Right cardiac atrium (tissue), 5 donors: ENCODE measurements around the gene PPP1R9A. TPM values are rescaled to one million over a fixed set of nuclear protein-coding genes. Genes with fewer than 3 reads are reported as not detected.

Experiments
- ATAC-seq, 2 donors: fragments of 200-7000 bp; cut with Tn5 transposase; one replicate each; pipeline versions ENCODE4 v1.8.0 to v1.9.1; 2020; ENCODE audit warnings: moderate library complexity in 2 of 2, mild to moderate bottlenecking in 1 of 2
- DNase-seq, 3 donors: peaks; one replicate each; pipeline ENCODE4 v3.0.0-alpha.2; 2020
- H3K27ac ChIP-seq: one replicate; pipeline ENCODE4 v1.5.1; 2013; ENCODE audit warnings: mild to moderate bottlenecking, low read length, control low read depth, moderate library complexity
- H3K27me3 ChIP-seq: one replicate; pipeline ENCODE4 v1.6.1; 2013; ENCODE audit not compliant: control insufficient read depth, insufficient read depth
- H3K4me1 ChIP-seq: one replicate; pipeline ENCODE4 v1.6.1; 2013; ENCODE audit warnings: low read length; ENCODE audit not compliant: control insufficient read depth, insufficient read depth
- H3K4me3 ChIP-seq: one replicate; pipeline ENCODE4 v1.5.1; 2013; ENCODE audit warnings: low read length, control low read depth
- H3K9me3 ChIP-seq: one replicate; pipeline ENCODE4 v1.6.1; 2013; ENCODE audit warnings: low read length; ENCODE audit not compliant: control insufficient read depth
- WGBS: extraction: QIAGEN DNeasy Blood & Tissue Kit; methylation state at CpG from one replicate; pipeline ENCODE4 v1.1.7; 2013; 5-methylcytosine and 5-hydroxymethylcytosine counted together
- intact Hi-C, 4 donors: fragments of 100-400 bp; cut with DNase I; formaldehyde crosslinking; loops; one replicate each; pipeline versions ENCODE4 v1.11.0 to v1.14.0; 2022 to 2023
- polyA plus RNA-seq: library from polyadenylated mRNA; stranded (reverse); fragments of 200-250 nt; gene quantifications from one replicate; pipeline ENCODE4 v1.2.3, GENCODE V29; 2013
- total RNA-seq, 4 donors: library from RNA; stranded (reverse); fragmentation: NEBNext Ultra II Directional; extraction: Animal tissue kit (Norgen Biotek cat#: 25700); gene quantifications; one replicate each; pipeline ENCODE4 v1.2.1, GENCODE V29; 2021
- donor health status: healthy with polysubstance abuse.
- donor health status: DM: no; HTN: yes; CAD: no.
- donor health status: DM: no; HTN: no; CAD: no.
- donor health status: DM: no; HTN: yes; CAD: no; lungs with severe emphysema.
- donor health status: DM: yes; HTN: yes; CAD: no.

The PPP1R9A gene
- total and polyA plus RNA-seq, 5 donors: 3.7 to 37.3 (median 28.5) TPM

DNA sequence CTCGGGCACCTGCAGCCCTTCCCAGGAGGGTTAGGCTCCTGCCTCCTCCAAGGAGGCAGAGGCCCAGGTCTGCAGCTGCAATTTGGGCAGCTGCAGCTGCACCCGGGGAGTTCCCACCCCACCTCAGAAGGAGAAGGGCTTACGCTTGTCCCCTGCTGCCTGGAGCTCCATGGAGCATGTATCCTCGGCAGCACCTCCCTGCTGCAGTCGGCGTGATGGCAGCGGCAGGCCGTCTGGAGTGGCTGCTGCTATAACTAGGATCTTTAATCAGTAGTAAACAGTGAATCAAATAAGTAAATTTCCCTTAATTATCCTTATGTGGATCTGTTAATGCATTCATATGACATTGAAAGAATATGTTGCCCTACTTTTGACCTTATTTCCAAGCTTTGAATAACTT lies 250.0 kb downstream of the PPP1R9A start:
- Histone ChIP-seq H3K27me3 (no peaks in the 10 kb centered on the region), H3K4me1 (no peaks in the 10 kb centered on the region), H3K9me3 (no peaks in the 10 kb centered on the region), H3K4me3 (no peak overlapping the region), H3K27ac (no peak overlapping the region)
- DNase-seq (no peak), ATAC-seq (no peak)
- intact Hi-C loops: no loop called here
- 93% methylated on average over 8 of the region's 8 CpGs for WGBS

DNA sequence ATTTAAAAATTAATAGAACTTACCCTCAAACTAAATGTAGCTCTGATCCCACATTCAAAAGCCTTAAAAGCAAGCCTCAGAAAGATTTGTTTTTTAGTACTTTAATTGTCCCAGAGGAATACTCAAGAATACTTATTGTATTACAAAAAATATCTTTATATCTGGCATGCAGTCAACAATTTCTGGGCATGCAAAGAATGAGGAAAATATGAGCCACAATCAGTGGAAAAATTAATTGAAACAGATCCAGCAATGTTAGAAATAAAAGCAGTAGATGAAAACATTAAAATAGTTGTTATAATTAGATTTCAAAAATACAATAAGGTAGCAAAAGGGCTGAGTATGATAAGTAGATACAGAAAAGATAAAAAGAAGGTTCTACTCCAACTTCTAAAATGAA lies 262.3 kb downstream of the PPP1R9A start:
- Histone ChIP-seq H3K4me1 (no peaks in the 10 kb centered on the region), H3K27ac (no peak overlapping the region), H3K9me3 (no peaks in the 10 kb centered on the region), H3K4me3 (no peak overlapping the region), H3K27me3 (no peaks in the 10 kb centered on the region)
- no peak for ATAC-seq
- intact Hi-C loops: no loop called here
- no peak for DNase-seq

DNA sequence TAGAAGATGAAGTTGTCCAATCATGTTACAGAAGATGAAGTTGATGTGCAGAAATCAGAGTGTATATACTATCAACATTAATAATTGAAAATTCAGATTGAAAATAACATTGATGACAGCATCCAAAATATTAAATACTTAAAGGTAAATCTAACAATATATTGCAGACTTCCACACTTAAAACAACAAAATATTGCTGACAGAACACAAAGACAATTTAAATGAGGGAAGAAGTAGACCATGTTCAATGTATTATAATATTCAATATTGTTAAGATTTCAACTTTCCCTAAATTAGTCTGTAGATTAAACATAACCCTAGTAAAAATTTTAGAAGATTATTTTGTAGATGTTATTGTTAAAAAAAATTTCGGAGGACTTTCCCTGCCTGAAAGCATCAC lies 265.0 kb downstream of the PPP1R9A start:
- no peak for ATAC-seq
- Histone ChIP-seq H3K4me3 (no peak overlapping the region), H3K4me1 (no peaks in the 10 kb centered on the region), H3K9me3 (no peaks in the 10 kb centered on the region), H3K27ac (no peak overlapping the region), H3K27me3 (no peaks in the 10 kb centered on the region)
- no peak for DNase-seq
- intact Hi-C loops: no loop called here
- WGBS: 95% methylated on average over 1 of the region's 1 CpG

DNA sequence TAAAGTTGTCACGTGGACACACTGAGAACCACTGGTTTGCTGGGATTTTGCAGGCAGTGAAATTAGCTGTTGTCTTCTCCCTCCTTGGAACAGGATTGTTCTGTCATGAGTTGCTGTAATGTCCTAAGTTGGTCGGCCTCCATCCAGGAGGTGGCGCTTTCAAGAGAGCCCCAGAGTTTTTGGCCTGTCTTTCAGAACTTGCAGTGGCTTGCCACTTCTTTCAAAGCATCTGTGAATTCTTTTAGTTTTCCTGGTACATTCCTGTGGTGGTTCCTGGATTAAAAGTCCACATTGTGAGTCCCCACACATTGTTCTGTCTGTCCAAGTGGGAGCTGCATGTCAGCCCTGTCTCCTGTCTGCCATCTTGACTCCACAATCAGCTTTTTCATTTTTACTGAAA lies 283.1 kb downstream of the PPP1R9A start:
- Histone ChIP-seq H3K4me1 (no peaks in the 10 kb centered on the region), H3K27ac (no peak overlapping the region), H3K9me3 (no peaks in the 10 kb centered on the region), H3K27me3 (no peaks in the 10 kb centered on the region), H3K4me3 (no peak overlapping the region)
- WGBS: 91% methylated on average over 3 of the region's 3 CpGs
- DNase-seq: peak in 1 of 3 donors; percentile 22
- ATAC-seq: no peak
- intact Hi-C loops: no loop called here

DNA sequence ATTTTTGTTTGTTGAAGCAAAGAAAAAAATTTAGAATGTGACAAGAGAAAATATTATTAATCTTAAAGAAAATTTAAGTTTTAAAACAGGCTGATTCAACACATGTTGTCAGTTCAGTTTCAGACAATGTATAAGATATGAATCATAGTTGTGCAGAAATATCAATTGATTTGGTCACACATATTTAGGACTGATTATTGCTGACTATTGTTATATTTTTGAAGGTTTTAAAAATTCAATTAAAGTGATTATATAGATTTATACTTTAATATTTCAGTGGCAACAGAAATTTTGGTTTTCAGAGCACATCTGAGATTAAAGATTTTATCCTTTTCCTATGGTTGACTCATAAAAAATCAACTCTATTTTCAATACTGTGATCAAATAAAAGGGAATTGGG lies 284.4 kb downstream of the PPP1R9A start:
- DNase-seq: no peak
- Histone ChIP-seq H3K27me3 (no peaks in the 10 kb centered on the region), H3K27ac (no peak overlapping the region), H3K9me3 (no peaks in the 10 kb centered on the region), H3K4me3 (no peak overlapping the region), H3K4me1 (no peaks in the 10 kb centered on the region)
- intact Hi-C loops: no loop called here
- no peak for ATAC-seq

DNA sequence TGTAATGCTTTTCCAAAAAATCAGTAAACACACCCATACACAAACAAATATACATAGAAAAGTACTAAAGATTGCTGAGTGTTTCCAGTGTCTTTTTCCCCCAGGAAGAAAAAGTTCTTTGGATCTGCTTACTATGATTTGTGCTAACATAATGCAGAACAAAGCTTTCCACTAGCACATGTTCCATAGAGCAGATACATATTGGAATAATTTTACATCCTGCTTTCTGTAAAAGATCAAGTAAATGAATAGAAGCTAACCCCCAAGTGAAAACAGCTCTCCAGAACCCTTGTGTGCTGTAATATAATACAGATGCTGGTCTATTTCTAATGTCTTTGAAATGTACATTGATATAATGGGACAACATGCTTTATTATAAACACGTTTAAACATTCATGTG lies 291.5 kb downstream of the PPP1R9A start:
- H3K27me3 ChIP-seq: no peaks in the 10 kb centered on the region
- ATAC-seq: no peak
- intact Hi-C loops: no loop called here
- H3K4me1 ChIP-seq: no peaks in the 10 kb centered on the region
- 66% methylated on average over 1 of the region's 1 CpG for WGBS
- DNase-seq: no peak
- no peak overlapping the region for H3K4me3 ChIP-seq
- H3K27ac ChIP-seq: no peak overlapping the region
- no peaks in the 10 kb centered on the region for H3K9me3 ChIP-seq

DNA sequence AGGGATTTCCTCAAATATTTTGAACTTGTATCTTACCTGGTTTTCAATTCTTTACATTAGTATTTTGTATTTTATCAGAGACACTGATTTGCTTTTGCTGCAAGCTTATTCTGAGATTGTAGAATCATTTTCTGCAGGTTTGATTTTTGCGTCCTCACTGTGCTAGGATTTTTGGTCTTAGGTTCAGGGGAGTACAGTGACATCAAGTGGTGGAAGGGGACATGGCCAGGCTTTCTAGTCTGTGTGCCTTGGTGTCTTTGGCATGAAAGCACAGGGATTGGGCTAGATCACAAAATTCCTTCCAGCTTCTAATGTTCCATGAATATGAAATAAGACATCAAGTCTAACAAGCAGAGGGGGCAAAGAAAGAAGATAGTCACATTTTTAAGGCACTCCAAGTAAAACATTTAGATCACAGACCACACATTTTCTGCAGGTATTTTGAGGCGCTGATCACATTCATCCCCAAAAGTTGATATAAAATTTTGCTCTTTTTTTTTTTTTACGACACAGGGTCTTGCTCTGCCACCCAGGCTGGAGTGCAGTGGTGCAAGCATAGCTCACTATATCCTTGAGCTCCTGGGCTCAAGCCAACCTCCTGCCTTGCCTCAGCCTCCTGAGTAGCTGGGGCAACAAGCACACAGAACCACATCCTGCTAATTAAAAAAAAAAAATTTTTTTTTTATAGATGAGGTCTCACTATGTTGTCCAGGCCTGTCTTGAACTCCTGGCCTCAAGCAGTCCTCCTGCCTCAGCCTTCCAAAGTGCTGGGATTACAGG lies 292.6 kb downstream of the PPP1R9A start:
- Histone ChIP-seq H3K9me3 (no peaks in the 10 kb centered on the region), H3K27ac (no peak overlapping the region), H3K4me3 (no peak overlapping the region), H3K4me1 (no peaks in the 10 kb centered on the region), H3K27me3 (no peaks in the 10 kb centered on the region)
- DNase-seq (peak; percentile 13 to 68 (median 41)), ATAC-seq (peak; percentile 79 to 90)
- intact Hi-C loops: no loop called here
- WGBS: 58% methylated on average over 3 of the region's 3 CpGs

DNA sequence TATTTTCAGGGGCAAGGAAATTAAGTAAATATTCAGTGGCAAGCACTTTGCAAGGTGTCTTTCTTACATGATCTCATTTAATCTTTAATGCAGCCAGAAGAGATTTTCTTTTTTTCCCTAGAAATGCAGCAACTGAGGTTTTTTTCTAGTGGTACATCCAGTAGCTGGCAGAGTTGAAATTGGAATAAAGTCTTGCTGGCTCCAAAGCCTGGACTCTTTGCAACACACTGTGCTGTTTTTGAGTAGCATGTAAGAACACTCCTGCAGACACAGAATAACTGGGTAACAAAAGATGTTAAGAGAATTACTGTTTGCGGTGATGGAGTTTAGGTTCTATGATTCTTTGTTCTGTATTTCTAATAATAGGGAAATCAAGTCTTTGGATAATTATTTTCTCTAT lies 293.3 kb downstream of the PPP1R9A start:
- no peak for DNase-seq
- ATAC-seq: no peak
- no peaks in the 10 kb centered on the region for H3K4me1 ChIP-seq
- 90% methylated on average over 1 of the region's 1 CpG for WGBS
- no peak overlapping the region for H3K27ac ChIP-seq
- H3K27me3 ChIP-seq: no peaks in the 10 kb centered on the region
- no peaks in the 10 kb centered on the region for H3K9me3 ChIP-seq
- H3K4me3 ChIP-seq: no peak overlapping the region
- intact Hi-C loops: no loop called here

DNA sequence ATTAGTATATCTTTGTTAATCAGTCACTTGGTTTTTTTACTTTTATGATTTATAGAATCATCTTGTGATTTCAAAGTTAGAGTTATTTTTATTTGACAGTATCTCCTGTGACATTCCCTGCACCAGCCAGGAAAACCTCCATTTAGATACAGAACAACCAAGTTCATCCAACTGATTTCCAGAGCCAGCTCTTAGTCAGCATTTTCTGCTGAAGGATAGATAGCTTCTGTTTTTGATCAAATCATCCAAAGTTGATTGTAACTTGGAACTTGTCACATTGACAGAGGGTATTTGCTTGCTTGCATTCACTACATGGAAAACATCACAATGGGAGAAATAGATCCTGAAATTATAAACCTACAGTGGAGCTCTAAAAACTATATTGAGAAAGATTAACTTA lies 294.3 kb downstream of the PPP1R9A start:
- H3K27me3 ChIP-seq: no peaks in the 10 kb centered on the region
- intact Hi-C loops: no loop called here
- no peak overlapping the region for H3K4me3 ChIP-seq
- H3K9me3 ChIP-seq: no peaks in the 10 kb centered on the region
- ATAC-seq (no peak), DNase-seq (no peak)
- H3K27ac ChIP-seq: no peak overlapping the region
- no peaks in the 10 kb centered on the region for H3K4me1 ChIP-seq

DNA sequence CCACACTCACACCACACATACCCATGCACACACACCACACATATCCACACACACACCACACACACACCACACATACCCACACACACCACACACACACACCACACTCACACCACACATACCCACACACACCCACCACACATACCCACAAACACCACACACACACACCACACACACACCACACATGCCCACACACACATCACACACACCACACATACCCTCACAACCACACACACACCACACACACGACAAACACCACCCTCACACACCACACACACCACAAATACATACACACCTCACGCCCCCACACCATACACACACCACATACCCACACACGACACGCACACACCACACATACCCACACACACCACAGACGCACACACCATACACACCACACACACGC lies 297.2 kb downstream of the PPP1R9A start:
- DNase-seq (no peak), ATAC-seq (peak in 1 of 2 donors; percentile 48)
- WGBS: 92% methylated on average over 6 of the region's 6 CpGs
- intact Hi-C loops: loop anchor here in 1 of 4 donors (2.0 kb wide), 1 partner anchor 26 kb away; no protein-coding TSS in a partner anchor
- no peak overlapping the region for H3K27ac ChIP-seq
- no peak overlapping the region for H3K4me3 ChIP-seq
- peaks cover 2% of the 10 kb centered on the region for H3K4me1 ChIP-seq
- no peaks in the 10 kb centered on the region for H3K9me3 ChIP-seq
- H3K27me3 ChIP-seq: no peaks in the 10 kb centered on the region

DNA sequence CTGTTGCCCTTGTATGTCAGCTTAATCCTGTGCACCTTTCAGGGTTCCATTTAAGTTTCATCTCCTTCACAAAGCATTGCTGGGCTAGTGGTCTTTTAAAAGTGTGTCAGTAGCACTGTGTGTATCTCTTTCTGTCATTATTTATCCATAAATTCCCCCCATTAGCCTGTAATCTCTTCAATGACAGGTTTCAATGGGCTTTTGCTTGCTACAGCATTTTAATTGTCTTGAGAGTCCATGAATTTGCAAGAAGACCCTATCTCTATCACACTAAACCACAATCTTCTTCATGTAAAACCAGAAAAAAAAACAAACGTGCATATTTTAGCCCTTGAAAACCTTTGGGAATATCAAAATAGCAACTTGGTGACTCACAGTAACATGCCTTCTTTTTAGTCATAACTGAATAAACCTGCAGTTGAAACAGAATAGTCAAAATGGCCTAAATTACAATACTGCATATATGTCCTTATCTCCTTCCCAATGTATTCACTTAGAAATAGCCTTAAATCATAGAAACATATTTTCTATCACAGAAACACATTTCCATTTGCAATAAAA lies 298.4 kb downstream of the PPP1R9A start:
- Histone ChIP-seq H3K4me3 (no peak overlapping the region), H3K27me3 (no peaks in the 10 kb centered on the region), H3K4me1 (peaks cover 2% of the 10 kb centered on the region), H3K9me3 (no peaks in the 10 kb centered on the region), H3K27ac (no peak overlapping the region)
- ATAC-seq (no peak), DNase-seq (no peak)
- intact Hi-C loops: loop anchor here in 1 of 4 donors (2.0 kb wide), 1 partner anchor 25 kb away; no protein-coding TSS in a partner anchor
- 29% methylated on average over 1 of the region's 1 CpG for WGBS
